Tibial nerve (tissue), 4 donors: ENCODE results near the gene PROP1.

Experiments
- CTCF ChIP-seq, 5 experiments: fragments of 200-600 bp in 3 of 5; fragments of 450-650 bp in 2 of 5; sonication (generic) in 3 of 5; IDR thresholded peaks; one replicate each; pipeline ENCODE4 v1.5.1; 2016 to 2019; ENCODE audit warnings: antibody characterized with exemption in 5 of 5, mild to moderate bottlenecking in 3 of 5, moderate library complexity in 2 of 5
- EP300 ChIP-seq, 2 donors: sonication (generic); formaldehyde crosslinking; IDR thresholded peaks; one replicate each; pipeline ENCODE4 v1.6.1; 2017; ENCODE audit warnings: antibody characterized with exemption in 2 of 2, mild to moderate bottlenecking in 1 of 2

GRCh38 chr5:177994561-177995190 lies 1.4 kb downstream of the PROP1 start:
- TF ChIP-seq EP300 (IDR thresholded peaks at IDR 0.05) (no peak), CTCF (IDR thresholded peaks at IDR 0.05) (no peak)
